HG03575 (cell line): ENCODE measurements around the gene RFX8.
"Not testable (repeated sequence)": the region's sequence is repeated elsewhere in the genome, so short reads cannot be mapped to it uniquely, and the experiment has no call there.

Experiments used
- ATAC-seq: cut with Tn5 transposase; IDR thresholded peaks from one replicate; pipeline ENCODE4 v1.9.1; 2021; ENCODE audit not compliant: unreplicated experiment, insufficient number of reproducible peaks, low FRiP score; ENCODE audit errors: extremely low read depth

RFX8 gene

GRCh38 chr2:101454408-101454807, 20.5 kb downstream of the RFX8 start:
- ATAC-seq, result not testable (repeated sequence)

GRCh38 chr2:101450965-101451364, 23.9 kb downstream of the RFX8 start:
- ATAC-seq, result no peak

- ATAC-seq, result no peak
These were observed 28.0 kb downstream of the RFX8 start for GRCh38 chr2:101446869-101447268.

DNA sequence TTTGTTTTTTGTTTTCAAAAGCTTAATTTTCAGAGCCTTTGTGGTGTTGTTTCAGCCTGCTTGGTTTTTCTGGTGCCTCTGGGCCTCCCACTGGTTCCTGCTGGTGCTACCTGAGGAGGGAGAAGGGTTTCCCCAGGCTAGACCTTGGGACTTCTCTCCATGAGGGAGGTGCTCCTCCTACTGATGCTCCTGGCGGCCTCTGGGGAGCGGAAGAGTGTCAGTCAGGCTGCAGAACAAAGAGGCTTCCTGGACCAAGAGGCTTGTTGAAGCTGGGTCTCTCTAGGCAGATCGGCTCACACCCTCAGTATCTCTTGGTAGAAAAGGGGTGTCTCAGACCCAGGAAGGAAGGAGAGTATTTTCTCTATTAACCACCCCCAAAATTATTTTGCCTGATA, 32.2 kb downstream of the RFX8 start:
- ATAC-seq, result no peak

GRCh38 chr2:101442042-101442666, 32.8 kb downstream of the RFX8 start:
- no peak for ATAC-seq

- no peak for ATAC-seq
These were observed 34.7 kb downstream of the RFX8 start for GRCh38 chr2:101440127-101440738.

- ATAC-seq, result no peak
These were observed 35.2 kb downstream of the RFX8 start for GRCh38 chr2:101439716-101440115.

DNA sequence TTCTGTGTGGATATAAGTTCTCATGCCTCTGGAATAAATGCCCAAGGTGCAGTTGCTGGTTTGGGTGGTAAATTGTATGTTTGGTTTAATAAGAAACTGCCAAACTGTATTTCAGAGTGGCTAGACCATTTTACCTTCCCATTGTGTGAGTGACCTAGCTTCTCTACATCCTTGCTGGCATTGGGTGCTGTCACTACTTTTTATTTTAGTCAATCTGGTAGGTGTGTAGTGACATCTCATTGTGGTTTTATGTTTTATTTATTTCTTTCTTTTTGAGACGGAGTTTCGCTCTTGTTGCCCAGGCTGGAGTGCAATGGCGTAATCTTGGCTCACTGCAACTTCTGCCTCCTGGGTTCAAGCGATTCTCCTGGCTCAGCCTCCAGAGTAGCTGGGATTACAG, 36.4 kb downstream of the RFX8 start:
- not testable (repeated sequence) for ATAC-seq

DNA sequence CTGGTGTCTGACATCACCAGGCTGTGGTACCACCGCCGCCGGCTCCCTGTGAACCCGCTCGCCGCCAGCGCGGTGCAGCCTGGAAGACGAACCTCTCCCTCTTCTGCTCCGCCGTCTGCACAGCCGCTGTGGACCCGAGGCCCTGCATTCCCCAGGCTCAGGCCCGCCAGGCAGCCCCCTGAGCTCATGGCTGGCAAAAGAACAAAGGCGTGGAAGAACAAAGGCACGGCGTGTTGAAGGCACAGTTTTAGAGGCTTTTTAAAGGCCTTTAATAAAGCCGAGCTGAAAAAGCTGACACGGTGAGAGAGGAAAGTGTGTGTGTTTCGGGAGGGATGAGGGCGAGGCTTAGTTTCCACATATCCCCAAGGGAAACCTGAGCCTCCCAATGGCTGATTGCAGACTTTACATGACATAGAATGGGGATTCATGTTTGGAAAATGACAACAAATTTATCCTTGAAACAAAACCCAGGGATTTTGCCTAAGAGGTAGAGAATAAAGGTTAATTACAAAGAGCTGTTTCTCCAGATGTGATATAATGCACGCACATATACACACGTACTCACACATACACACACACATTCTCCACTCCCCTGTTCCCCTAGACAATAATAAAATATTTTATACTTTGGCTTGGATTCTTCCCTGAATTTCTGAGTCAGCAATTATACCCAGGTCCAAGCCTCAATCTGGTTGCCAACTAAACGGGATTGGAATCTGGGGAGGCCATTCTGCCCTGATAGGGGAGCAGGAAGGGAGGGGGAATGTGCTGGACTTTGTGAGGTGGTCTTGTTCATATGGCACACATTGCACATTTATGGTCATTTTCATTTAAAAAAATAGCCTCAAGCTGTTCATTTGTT, 39.7 kb downstream of the RFX8 start:
- no peak for ATAC-seq

- ATAC-seq, result no peak
These were observed 41.4 kb downstream of the RFX8 start for GRCh38 chr2:101433465-101433864.

DNA sequence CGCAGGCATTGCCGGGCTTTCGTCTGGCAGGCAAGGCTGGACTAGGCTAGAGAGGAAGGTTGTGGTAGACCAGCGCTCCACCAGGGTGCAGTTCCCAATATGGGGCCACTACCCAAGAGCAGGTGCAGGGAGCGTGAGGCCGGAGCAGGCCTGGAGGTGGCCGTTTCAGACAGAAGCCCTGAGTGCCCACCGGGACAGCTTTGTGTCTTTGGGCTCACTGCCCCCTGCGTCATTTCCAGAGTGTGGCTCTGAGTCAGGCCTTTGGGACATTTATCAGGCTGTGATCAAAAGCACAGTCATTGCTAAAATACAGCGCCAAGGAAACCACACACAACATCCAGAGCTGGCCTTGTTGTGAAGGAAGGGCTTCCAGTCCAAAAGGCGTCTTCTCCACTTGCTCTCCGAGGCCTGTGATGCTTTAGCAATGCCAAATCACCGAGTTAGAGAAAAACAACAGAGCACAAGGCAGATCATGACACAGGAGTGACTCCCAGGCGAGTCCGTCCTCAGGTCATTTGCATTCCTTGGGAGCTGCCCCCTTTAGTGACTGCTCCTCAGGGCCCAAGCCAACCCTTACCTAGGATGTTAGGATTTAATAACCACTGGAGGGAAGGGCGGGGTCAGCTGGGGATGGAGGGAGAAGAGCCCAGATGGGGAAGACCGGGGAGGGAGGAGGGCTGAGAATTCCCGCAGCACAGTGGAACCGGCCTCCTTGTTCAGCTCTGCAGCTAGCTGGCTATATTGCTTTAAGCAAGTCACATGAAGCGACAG, 42.3 kb downstream of the RFX8 start:
- ATAC-seq, result no peak

DNA sequence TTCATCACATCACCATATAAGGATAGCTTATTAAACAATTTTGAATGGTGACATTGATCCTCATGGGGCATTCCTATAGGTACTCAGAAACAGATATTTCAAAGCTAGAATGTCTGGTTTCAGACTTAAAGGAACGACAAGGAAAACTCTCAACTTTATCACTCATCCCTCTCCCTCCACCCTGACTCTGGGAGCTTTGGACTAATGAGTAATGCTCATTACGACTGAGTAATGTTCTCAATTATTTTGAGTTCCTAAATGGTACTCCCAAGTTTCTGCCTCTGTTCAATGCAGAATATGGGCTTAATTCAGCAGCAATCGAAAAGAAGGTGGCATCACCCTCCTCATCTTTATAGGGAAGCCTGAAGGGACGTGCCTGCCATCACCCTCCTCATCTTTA, 43.4 kb downstream of the RFX8 start:
- ATAC-seq, result no peak

DNA sequence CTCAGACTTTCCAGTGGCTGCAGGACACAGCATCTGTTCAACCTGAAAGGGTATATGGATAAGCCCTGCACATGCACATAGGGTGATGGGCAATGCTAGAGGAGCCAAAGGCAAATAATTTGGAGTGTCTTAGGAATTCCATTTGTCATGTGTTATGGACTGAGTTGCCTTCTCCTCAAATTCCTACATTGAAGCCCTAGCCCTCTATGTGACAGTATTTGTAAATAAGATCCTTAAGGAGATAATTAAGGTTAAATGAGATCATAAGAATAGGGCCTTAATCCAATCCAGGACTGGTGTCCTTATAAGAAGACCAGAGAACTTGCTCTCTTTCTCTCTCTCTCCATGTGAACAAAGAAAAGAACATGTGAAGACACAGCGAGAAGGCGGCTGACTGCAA, 44.8 kb downstream of the RFX8 start:
- no peak for ATAC-seq

DNA sequence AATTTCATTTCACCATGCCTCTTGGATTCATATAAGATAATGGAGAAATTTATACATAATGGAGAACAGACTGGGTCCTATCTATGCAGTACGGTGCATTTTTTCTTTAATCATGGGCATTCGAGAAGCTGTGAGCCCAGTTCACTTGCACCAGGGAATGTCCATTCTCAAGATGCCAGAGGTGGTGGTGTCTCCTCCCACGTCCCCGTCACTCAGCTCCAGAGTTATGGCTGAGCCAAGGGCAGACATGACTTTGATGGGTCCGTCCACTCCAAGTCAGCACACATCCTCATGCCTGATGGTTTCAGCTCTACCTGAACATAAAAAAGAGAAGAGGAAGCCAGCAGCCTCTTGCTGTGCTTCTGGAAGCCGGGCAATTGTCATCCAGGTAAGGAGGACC, 45.5 kb downstream of the RFX8 start:
- ATAC-seq, result no peak

DNA sequence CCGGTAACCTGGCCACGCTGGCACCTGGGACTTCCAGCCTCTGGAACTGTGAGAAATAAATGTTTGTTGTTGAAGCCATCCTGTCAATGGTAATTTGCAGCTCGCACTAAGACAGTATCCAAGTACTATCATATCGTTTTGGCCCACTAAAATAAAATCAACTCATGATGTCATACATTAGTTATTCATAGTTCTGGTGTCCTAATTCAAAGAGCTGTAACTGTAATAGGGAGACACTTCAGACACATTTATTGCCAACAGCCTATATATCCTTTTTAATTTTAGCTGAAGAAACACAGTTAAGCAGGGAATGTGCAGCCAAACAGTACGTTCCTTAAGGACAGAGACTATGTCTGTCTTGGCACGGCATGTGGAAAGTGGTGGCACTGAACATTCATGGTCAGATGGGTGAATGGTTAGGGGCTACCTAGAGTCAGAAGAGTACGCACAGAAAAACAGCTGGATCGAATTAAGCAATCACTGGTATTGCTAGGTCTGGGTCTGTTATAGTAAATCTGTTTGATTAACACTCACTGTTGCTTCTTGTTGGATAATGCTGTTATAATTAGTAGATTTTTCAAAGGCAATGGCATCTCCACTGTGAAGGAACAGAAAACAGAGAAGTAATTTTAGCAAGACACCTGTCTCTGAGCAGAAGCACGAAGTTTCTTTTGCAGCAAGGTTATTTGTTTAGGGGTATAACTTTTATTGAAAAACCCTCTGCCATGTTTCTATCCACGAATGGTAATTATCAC, 46.3 kb downstream of the RFX8 start:
- no peak for ATAC-seq

DNA sequence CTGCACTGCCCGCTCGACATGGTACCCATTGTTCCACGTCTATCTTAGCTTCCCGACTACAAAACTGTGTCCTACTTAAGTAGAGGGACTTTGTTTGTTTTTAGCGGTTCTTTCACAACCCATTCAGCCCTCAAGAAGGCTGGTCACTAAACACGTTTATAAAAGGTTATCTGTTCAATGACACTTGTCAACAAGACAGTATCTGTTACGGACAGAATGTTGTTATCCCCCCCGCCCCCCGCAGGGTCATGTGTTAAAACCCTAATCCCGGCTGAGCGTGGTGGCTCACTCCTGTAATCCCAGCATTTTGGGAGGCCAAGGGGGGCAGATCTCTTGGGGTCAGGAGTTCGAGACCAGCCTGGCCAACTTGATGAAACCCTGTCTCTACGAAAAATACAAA, 47.2 kb downstream of the RFX8 start:
- no peak for ATAC-seq

DNA sequence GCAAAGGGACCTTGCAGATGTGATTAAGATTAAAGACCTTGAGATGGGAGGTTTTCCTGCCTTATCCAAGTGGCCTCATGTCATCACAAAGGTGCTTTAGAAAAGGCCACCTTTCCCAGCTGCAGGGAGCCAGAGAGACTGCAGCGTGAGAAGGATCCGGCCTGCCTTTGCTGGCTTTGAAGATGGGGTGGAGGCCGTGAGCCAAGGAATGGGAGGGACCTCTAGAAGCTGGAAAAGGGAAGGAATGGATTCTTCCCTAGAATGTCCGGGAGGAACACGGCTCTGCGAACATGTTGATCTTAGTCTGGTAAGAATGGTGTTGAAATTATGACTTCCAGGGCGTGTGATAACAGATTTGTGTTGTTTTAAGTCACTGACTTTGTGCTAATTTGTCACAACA, 47.7 kb downstream of the RFX8 start:
- ATAC-seq, result no peak

DNA sequence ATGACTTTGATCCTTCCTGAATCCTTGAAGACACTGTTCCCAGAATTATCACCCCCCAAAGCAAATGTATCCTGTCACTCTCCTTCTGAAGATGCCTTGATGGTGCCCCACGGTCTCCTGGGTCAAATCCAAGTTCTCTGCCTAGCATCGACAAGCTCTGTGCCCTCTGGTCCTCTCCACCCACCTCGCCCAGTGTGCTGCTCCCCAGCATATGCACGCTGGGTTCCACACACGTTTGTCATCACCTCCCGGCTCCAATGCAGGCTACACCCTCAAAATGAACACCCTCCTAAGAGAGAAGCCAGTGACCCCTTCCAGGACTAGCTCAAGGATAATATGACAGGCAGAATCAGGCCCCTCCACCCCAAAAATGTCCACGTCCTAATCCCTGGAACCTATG, 48.1 kb downstream of the RFX8 start:
- ATAC-seq, result no peak

- no peak for ATAC-seq
These were observed 54.3 kb downstream of the RFX8 start for GRCh38 chr2:101420623-101421022.
